HepG2 (cell line): ENCODE results near the gene IFT172. TPM values are rescaled to one million over a fixed set of nuclear protein-coding genes. Genes with fewer than 3 reads are reported as not detected.

Source experiments
- ATF5 ChIP-seq: sonication (generic); formaldehyde crosslinking; IDR thresholded peaks from 2 replicates; pipeline ENCODE4 v1.4.0; 2020; ENCODE audit warnings: mild to moderate bottlenecking, low read depth, missing genetic modification reagents
- BHLHE40 ChIP-seq: IDR thresholded peaks from 2 replicates; pipeline ENCODE4 v1.6.1; 2011; ENCODE audit warnings: low read length, improper control_type of control experiment
- FOXP1 ChIP-seq, 2 experiments: fragments of 450-650 bp in 1 of 2; IDR thresholded peaks; 2 replicates each; pipeline ENCODE4 v1.6.1; 2017 to 2018; ENCODE audit warnings: antibody characterized with exemption in 1 of 2
- IKZF4 ChIP-seq: sonication (generic); formaldehyde crosslinking; IDR thresholded peaks from 2 replicates; pipeline ENCODE4 v1.5.1; 2020; ENCODE audit warnings: borderline replicate concordance, mild to moderate bottlenecking, low read depth, missing genetic modification reagents; ENCODE audit errors: not compliant biosample characterization
- MYNN ChIP-seq: sonication (generic); formaldehyde crosslinking; IDR thresholded peaks from 2 replicates; pipeline ENCODE4 v1.4.0; 2020; ENCODE audit warnings: mild to moderate bottlenecking, low read depth, missing genetic modification reagents
- RERE ChIP-seq: IDR thresholded peaks from 2 replicates; pipeline ENCODE4 v1.6.1; 2016; ENCODE audit warnings: low read depth, missing genetic modification reagents, missing compliant biosample characterization
- REXO4 ChIP-seq: sonication (generic); formaldehyde crosslinking; IDR thresholded peaks from 2 replicates; pipeline ENCODE4 v1.8.0; 2022; ENCODE audit warnings: missing genetic modification reagents, mild to moderate bottlenecking, borderline replicate concordance
- SMAD3 ChIP-seq: sonication (generic); formaldehyde crosslinking; IDR thresholded peaks from 2 replicates; pipeline ENCODE4 v1.4.0; 2020; ENCODE audit warnings: missing genetic modification reagents
- TAF15 ChIP-seq: fragments of 200-400 bp; formaldehyde crosslinking; IDR thresholded peaks from one replicate; pipeline ENCODE4 v1.6.1; 2018; ENCODE audit warnings: mild to moderate bottlenecking, low read depth, low read length; ENCODE audit not compliant: poor library complexity, severe bottlenecking
- ZBTB10 ChIP-seq: sonication (generic); formaldehyde crosslinking; IDR thresholded peaks from 2 replicates; pipeline ENCODE4 v1.4.0; 2020; ENCODE audit warnings: missing genetic modification reagents, borderline replicate concordance
- ZFP82 ChIP-seq: sonication (generic); formaldehyde crosslinking; IDR thresholded peaks from 2 replicates; pipeline ENCODE4 v1.5.1; 2020; ENCODE audit warnings: mild to moderate bottlenecking, missing genetic modification reagents, borderline replicate concordance
- ZNF569 ChIP-seq: sonication (generic); formaldehyde crosslinking; IDR thresholded peaks from 2 replicates; pipeline ENCODE4 v1.5.0; 2020; ENCODE audit warnings: mild to moderate bottlenecking, missing genetic modification reagents, moderate library complexity, borderline replicate concordance
- ZNF737 ChIP-seq: sonication (generic); formaldehyde crosslinking; IDR thresholded peaks from 2 replicates; pipeline ENCODE4 v1.5.0; 2020; ENCODE audit warnings: missing genetic modification reagents, mild to moderate bottlenecking, borderline replicate concordance
- polyA plus RNA-seq, 8 experiments: library from polyadenylated mRNA; depleted of rRNA in 3 of 8; stranded (reverse) in 7 of 8; unstranded in 1 of 8; fragments of >200 nt; fragmentation: Illumina TruSeq in 4 of 8; extraction: Trizol in 4 of 8; gene quantifications; 2 replicates each; pipeline versions ENCODE4 v1.2.1 to v1.2.3, GENCODE V29; 2011 to 2016; ENCODE audit warnings: low read depth in 4 of 8, missing spikeins in 1 of 8, mixed read lengths in 1 of 8; ENCODE audit not compliant: insufficient read depth in 1 of 8
- total RNA-seq, 5 experiments: library from RNA; depleted of rRNA; stranded (reverse); fragments of >200 nt; fragmentation: Illumina TruSeq; extraction: Trizol; gene quantifications; 2 replicates each; pipeline ENCODE4 v1.2.3, GENCODE V29; 2016; ENCODE audit warnings: low read depth in 1 of 5
- TF ChIP-seq, protein P1 (sequence below): sonication (generic); formaldehyde crosslinking; IDR thresholded peaks from 2 replicates; pipeline ENCODE4 v1.8.0; 2022; ENCODE audit warnings: mild to moderate bottlenecking, missing genetic modification reagents, borderline replicate concordance
- TF ChIP-seq, protein P2 (sequence below): fragments of 450-650 bp; IDR thresholded peaks from 2 replicates; pipeline ENCODE4 v1.6.1; 2017

IFT172 gene
- total and polyA plus RNA-seq, 2 of the 13 experiments (the other 11 are each of a cell fraction or from before 2014, with no cell fraction given) = 21.6 to 35.7 TPM

- TF ChIP-seq ZBTB10 (CRISPR knock-in tag) (0 out of 2 replicates have a peak, but pooled peaks have one; percentile 54), TAF15 (peak; percentile 83), IKZF4 (peak; percentile 97), ZNF569 (CRISPR knock-in tag) (peak; percentile 77; the same call in 1 of the 2 replicates), ATF5 (CRISPR knock-in tag) (no peak), BHLHE40 (no peak), FOXP1 (IDR thresholded peaks at IDR 0.05) (no peak), FOXP1 (CRISPR knock-in tag; IDR thresholded peaks at IDR 0.05) (peak; percentile 13; the same call in 1 of the 2 replicates), RERE (CRISPR knock-in tag) (no peak; the same call in 1 of the 2 replicates), REXO4 (no peak), ZNF737 (CRISPR knock-in tag) (no peak), SMAD3 (no peak), MYNN (no peak), ZFP82 (CRISPR knock-in tag) (no peak)
- TF ChIP-seq, protein P1, sequence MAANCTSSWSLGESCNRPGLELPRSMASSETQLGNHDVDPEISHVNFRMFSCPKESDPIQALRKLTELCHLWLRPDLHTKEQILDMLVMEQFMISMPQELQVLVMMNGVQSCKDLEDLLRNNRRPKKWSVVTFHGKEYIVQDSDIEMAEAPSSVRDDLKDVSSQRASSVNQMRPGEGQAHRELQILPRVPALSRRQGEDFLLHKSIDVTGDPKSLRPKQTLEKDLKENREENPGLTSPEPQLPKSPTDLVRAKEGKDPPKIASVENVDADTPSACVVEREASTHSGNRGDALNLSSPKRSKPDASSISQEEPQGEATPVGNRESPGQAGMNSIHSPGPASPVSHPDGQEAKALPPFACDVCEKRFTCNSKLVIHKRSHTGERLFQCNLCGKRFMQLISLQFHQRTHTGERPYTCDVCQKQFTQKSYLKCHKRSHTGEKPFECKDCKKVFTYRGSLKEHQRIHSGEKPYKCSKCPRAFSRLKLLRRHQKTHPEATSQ (CRISPR knock-in tag) = peak; percentile 84; the same call in 1 of the 2 replicates
- TF ChIP-seq, protein P2, sequence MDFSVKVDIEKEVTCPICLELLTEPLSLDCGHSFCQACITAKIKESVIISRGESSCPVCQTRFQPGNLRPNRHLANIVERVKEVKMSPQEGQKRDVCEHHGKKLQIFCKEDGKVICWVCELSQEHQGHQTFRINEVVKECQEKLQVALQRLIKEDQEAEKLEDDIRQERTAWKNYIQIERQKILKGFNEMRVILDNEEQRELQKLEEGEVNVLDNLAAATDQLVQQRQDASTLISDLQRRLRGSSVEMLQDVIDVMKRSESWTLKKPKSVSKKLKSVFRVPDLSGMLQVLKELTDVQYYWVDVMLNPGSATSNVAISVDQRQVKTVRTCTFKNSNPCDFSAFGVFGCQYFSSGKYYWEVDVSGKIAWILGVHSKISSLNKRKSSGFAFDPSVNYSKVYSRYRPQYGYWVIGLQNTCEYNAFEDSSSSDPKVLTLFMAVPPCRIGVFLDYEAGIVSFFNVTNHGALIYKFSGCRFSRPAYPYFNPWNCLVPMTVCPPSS = no peak
Observed at GRCh38 chr2:27409321-27410073, 80.0 kb downstream of the IFT172 start, which contains the start of gene PPM1G (continued).
